ENCODE results near the gene PCCA.
"Not testable (repeated sequence)": the region's sequence is repeated elsewhere in the genome, so short reads cannot be mapped to it uniquely, and the experiment has no call there.

The PCCA gene

GRCh38 chr13:100245104-100245503 is 156.2 kb downstream of the PCCA start:
- DNase-seq: no peak
- TF ChIP-seq POLR2A (IDR thresholded peaks at IDR 0.05; ENCODE audit: low read length) (no peak), GATA1 (IDR thresholded peaks at IDR 0.05; ENCODE audit: low read depth, low read length) (no peak)

DNA sequence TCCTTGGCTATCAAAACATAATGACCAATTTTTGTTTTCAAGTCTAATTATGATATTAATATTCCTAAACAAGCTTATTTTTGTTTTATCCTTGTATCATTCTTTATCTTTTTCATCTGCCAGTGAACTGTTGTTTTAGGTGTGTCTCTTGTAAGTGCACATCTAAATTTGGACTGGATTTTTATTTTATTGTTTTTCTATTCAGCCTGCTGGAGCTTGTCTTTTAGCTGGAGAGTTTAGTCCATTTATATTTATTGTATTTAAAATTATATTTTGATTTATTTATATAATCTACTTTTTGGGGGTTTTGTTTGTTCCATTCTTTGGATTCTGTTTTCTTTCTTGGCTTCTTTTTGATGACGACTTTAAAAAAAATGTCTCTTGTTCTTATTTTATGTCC is 159.0 kb downstream of the PCCA start:
- no peak for TF ChIP-seq POLR2A (IDR thresholded peaks at IDR 0.05; ENCODE audit: low read length)
- no peak for TF ChIP-seq GATA1 (IDR thresholded peaks at IDR 0.05; ENCODE audit: low read depth, low read length)
- DNase-seq: no peak

DNA sequence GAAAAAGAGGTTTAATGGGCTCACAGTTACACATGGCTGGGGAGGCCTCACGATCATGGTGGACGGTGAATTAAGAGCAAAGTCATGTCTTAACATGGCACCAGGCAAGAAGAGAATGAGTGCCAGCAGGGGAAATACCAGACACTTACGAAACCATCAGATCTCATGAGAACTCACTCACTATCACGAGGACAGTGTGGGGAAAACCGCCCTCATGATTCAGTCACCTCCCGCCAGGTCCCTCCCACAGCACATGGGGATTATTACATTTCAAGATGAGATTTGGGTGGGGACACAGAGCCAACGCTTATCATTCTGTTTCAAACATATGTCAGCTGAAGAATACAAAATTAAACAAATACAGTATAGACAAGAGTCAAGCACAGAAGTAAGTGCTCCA is 165.1 kb downstream of the PCCA start:
- DNase-seq: peak; percentile 4 to 5
- TF ChIP-seq POLR2A (IDR thresholded peaks at IDR 0.05; ENCODE audit: low read length) (no peak), GATA1 (IDR thresholded peaks at IDR 0.05; ENCODE audit: low read depth, low read length) (no peak)

- TF ChIP-seq POLR2A (IDR thresholded peaks at IDR 0.05; ENCODE audit: low read length) (no peak), GATA1 (IDR thresholded peaks at IDR 0.05; ENCODE audit: low read depth, low read length) (no peak)
Measured at GRCh38 chr13:100262404-100262803, 173.5 kb downstream of the PCCA start.

DNA sequence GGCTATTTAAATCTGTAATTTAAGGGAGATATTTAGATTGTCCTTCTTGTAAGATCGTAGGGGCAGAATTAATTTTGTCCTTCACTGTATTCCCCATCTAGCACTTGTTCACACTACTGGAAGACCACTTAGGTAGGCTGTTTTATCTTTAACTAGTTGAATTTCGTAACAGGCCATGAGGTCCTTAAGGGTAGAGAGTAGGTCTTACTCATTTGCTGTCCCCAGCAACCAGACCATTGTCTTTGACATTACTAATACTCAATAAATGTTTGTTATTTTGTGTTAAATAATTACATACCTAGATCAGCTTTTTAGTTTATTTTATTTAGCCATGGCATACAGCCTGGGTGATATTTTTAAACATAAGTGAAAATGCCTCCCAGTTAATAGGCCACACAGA is 177.1 kb downstream of the PCCA start:
- TF ChIP-seq POLR2A (IDR thresholded peaks at IDR 0.05; ENCODE audit: low read length) (no peak), GATA1 (IDR thresholded peaks at IDR 0.05; ENCODE audit: low read depth, low read length) (no peak)
- no peak for DNase-seq

More at GRCh38 chr13:100262404-100262803, 173.5 kb downstream of the PCCA start:
- DNase-seq: no peak

DNA sequence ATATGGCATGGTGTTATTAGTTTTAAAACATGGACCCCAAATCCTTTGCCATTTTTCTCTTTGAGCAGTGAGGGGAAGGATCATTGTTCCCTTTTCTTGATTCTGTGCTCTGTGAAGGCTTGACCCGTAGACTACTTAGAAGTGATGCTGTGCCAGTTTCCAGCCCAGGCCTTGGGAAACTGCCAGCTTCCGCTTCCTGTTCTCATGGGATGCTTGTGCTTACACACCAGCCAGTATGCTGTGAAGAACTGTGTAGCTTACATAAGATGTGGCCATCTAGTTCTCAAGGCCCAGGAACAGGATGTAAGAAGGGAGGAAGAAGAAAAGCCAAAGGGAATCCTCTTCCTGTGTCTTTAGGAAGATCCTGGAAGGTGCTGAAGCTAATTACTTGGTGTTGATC is 180.9 kb downstream of the PCCA start:
- no peak for DNase-seq
- no peak for TF ChIP-seq GATA1 (IDR thresholded peaks at IDR 0.05; ENCODE audit: low read depth, low read length)
- no peak for TF ChIP-seq POLR2A (IDR thresholded peaks at IDR 0.05; ENCODE audit: low read length)

DNA sequence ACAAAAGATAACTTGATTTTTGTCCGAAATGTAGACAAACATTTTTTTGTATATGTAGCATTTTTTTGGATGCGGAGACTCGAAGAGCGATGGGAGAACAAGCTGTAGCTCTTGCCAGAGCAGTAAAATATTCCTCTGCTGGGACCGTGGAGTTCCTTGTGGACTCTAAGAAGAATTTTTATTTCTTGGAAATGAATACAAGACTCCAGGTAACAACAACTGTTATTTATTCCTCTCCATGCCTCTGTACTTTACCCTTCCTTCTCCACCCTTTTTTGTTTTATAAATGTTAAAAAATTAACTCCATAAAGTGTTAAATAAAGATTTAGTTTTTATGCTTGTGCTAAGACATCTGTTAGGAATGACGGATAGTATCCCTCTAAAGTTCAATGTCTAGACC is 184.2 kb downstream of the PCCA start:
- DNase-seq: no peak
- TF ChIP-seq GATA1 (IDR thresholded peaks at IDR 0.05; ENCODE audit: low read depth, low read length): no peak
- no peak for TF ChIP-seq POLR2A (IDR thresholded peaks at IDR 0.05; ENCODE audit: low read length)

- TF ChIP-seq GATA1 (IDR thresholded peaks at IDR 0.05; ENCODE audit: low read depth, low read length) (no peak), POLR2A (IDR thresholded peaks at IDR 0.05; ENCODE audit: low read length) (no peak)
- no peak for DNase-seq
Measured at GRCh38 chr13:100273552-100273951, 184.7 kb downstream of the PCCA start.

DNA sequence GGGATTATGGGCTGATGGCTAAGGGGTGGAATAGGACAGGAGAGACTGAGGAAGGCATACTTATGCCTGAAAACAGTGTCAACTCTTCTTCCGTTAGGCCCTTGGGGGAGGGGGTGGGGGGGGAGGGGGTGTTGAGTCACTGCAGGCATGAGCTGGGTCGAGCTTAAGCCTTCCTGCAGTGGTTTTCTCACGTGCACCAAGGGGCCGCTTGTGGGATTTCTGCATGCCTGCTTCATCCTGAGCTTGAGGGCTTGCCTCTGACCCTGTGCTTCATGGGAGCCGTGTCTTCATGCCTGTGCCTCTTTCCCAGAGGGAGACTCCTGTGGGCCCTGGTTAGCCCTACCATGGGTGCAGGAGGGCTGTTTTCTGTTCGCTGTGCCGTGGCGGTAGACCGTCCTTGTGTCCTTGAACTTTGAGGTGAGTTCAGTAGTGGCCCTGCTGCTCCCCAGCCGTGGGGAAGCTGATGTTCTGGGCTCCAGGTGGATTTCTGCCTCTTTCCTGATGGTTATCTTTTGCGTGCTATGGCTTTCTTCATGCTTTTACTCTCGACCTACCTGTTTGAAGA is 186.1 kb downstream of the PCCA start:
- no peak for DNase-seq
- no peak for TF ChIP-seq GATA1 (IDR thresholded peaks at IDR 0.05; ENCODE audit: low read depth, low read length)
- TF ChIP-seq POLR2A (IDR thresholded peaks at IDR 0.05; ENCODE audit: low read length): no peak

GRCh38 chr13:100275746-100276145 is 186.9 kb downstream of the PCCA start:
- TF ChIP-seq GATA1 (IDR thresholded peaks at IDR 0.05; ENCODE audit: low read depth, low read length) (no peak), POLR2A (IDR thresholded peaks at IDR 0.05; ENCODE audit: low read length) (no peak)
- no peak for DNase-seq

DNA sequence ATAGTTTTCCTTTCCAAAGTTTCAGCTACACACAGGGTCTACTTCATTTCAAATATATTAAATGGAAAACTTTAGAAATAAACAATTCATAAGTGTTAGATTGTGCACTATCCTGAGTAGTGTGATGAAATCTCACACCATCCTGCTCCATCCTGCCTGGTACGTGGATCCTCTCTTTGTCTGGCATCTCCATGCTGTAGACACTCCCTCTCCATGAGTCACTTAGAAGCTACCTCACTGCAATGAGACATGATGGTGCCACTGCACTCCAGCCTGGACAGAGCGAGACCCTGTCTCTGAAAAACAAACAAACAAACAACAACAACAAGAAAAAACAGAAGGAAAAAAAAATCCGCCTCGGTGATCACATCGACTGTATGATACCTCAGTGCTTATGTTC is 191.8 kb downstream of the PCCA start:
- TF ChIP-seq GATA1 (IDR thresholded peaks at IDR 0.05; ENCODE audit: low read depth, low read length) (no peak), POLR2A (IDR thresholded peaks at IDR 0.05; ENCODE audit: low read length) (no peak)
- DNase-seq: no peak

DNA sequence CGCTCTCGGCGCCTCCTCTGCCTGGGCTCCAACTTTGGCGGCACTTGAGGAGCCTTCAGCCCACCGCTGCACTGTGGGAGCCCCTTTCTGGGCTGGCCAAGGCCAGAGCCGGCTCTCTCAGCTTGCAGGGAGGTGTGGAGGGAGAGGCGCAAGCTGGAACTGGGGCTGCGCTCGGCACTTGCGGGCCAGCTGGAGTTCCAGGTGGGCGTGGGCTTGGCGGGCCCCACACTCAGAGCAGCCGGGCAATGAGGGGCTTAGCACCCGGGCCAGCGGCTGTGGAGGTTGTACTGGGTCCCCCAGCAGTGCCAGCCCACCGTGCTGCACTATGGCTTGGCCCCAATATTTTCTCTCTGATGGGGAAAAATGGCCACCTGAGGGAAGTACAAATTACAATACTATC is 193.4 kb downstream of the PCCA start:
- DNase-seq: not testable (repeated sequence)

DNA sequence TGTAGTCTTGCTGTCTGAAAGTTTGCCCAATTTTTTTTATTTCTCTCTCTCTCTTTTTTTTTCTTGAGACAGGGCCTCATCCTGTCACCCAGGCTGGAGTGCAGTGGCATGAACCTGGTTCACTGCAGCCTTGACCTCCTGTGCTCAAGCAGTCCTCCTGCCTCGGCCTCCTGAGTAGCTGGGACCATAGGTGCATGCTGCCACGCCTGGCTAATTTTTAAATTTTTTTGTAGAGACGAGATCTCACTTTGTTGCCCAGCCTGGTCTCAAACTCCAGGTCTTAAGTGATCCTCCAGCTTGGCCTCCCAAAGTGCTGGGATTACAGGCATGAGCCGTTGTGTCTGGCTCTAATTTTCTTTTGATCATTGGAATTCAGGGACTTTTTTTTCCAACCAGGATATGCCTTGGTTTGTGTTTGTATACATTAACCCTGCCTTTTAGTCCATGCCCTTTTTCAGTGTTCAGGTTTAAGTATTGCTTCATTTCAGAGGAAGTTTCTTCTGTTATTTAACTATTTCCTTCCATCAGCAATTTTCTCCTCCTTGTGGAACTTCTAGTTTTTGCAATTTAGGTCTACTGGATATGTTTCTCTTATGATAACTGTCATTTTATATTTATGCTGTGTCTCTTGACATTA is 201.4 kb downstream of the PCCA start:
- TF ChIP-seq POLR2A (IDR thresholded peaks at IDR 0.05; ENCODE audit: low read length) (no peak), GATA1 (IDR thresholded peaks at IDR 0.05; ENCODE audit: low read depth, low read length) (no peak)
- DNase-seq: no peak

DNA sequence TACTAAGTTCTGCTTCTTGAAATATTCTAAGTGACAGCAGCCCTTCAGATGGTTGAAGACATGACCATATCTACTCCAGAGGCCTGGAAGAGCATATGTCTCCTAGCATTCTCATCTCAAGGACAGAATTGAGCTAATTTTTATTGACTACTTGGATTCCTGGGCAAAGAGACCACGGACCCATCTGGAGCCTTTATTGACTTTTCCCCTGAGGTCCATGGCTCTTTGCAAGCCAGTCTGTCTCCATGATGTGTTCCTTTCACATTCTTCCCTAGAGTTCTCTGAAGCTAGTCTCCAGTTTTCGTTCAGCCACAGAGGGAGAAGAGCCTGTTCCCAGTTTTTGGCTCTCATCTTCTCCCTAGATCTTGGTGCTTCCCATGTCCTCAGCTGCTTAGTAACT is 202.7 kb downstream of the PCCA start:
- no peak for DNase-seq
- TF ChIP-seq GATA1 (IDR thresholded peaks at IDR 0.05; ENCODE audit: low read depth, low read length): no peak
- no peak for TF ChIP-seq POLR2A (IDR thresholded peaks at IDR 0.05; ENCODE audit: low read length)

- DNase-seq: no peak
- no peak for TF ChIP-seq GATA1 (IDR thresholded peaks at IDR 0.05; ENCODE audit: low read depth, low read length)
- TF ChIP-seq POLR2A (IDR thresholded peaks at IDR 0.05; ENCODE audit: low read length): no peak
Measured at GRCh38 chr13:100297413-100297812, 208.5 kb downstream of the PCCA start.

Data from erythroblast (primary cell).